Duodenal mucosa (tissue), 2 donors: ENCODE measurements around the gene SKAP1.
"Not testable (repeated sequence)": the region's sequence is repeated elsewhere in the genome, so short reads cannot be mapped to it uniquely, and the experiment has no call there.

ENCODE experiments used
- H3K27ac ChIP-seq: one replicate; pipeline ENCODE4 v1.7.0; 2013; ENCODE audit warnings: low read depth, low read length
- H3K27me3 ChIP-seq, 2 donors: one replicate each; pipeline ENCODE4 v1.7.0; 2013; ENCODE audit warnings: low read length in 2 of 2, control low read depth in 1 of 2; ENCODE audit not compliant: insufficient read depth in 2 of 2, control insufficient read depth in 1 of 2
- H3K36me3 ChIP-seq, 2 donors: one replicate each; pipeline ENCODE4 v1.7.0; 2013; ENCODE audit warnings: low read length in 2 of 2, control low read depth in 1 of 2; ENCODE audit not compliant: insufficient read depth in 2 of 2, control insufficient read depth in 1 of 2
- H3K4me1 ChIP-seq, 2 donors: one replicate each; pipeline ENCODE4 v1.7.0; 2013; ENCODE audit warnings: low read length in 2 of 2, control low read depth in 1 of 2; ENCODE audit not compliant: insufficient read depth in 2 of 2, control insufficient read depth in 1 of 2
- H3K4me3 ChIP-seq, 2 donors: one replicate each; pipeline ENCODE4 v1.7.0; 2013; ENCODE audit warnings: low read length in 2 of 2, low read depth in 1 of 2
- H3K9ac ChIP-seq, 2 donors: one replicate each; pipeline ENCODE4 v1.7.0; 2013; ENCODE audit warnings: low read length in 2 of 2, low read depth in 1 of 2
- H3K9me3 ChIP-seq, 2 donors: one replicate each; pipeline ENCODE4 v1.7.0; 2013; ENCODE audit warnings: low read length in 2 of 2, control low read depth in 1 of 2; ENCODE audit not compliant: control insufficient read depth in 1 of 2

SKAP1 gene

GRCh38 chr17:48438516-48439061, 8.6 kb upstream of the SKAP1 start:
- Histone ChIP-seq H3K27ac (no peak overlapping the region), H3K9me3 (no peaks in the 10 kb centered on the region), H3K4me3 (no peak overlapping the region), H3K36me3 (no peaks in the 10 kb centered on the region), H3K27me3 (peaks cover 9 to 11% of the 10 kb centered on the region in 2 donors), H3K9ac (no peak overlapping the region), H3K4me1 (peaks cover 18 to 25% of the 10 kb centered on the region in 2 donors)

- peaks cover 41 to 45% of the 10 kb centered on the region in 2 donors for H3K27me3 ChIP-seq
- H3K36me3 ChIP-seq: no peaks in the 10 kb centered on the region
- no peak overlapping the region for H3K9ac ChIP-seq
- no peak overlapping the region for H3K4me3 ChIP-seq
- H3K4me1 ChIP-seq: peaks cover 0 to 3% of the 10 kb centered on the region in 2 donors
- no peaks in the 10 kb centered on the region for H3K9me3 ChIP-seq
- no peak overlapping the region for H3K27ac ChIP-seq
Measured at GRCh38 chr17:48433896-48434295, 3.9 kb upstream of the SKAP1 start.

GRCh38 chr17:48432820-48433775, 3.1 kb upstream of the SKAP1 start:
- H3K4me3 ChIP-seq: no peak overlapping the region
- no peak overlapping the region for H3K9ac ChIP-seq
- H3K27ac ChIP-seq: no peak overlapping the region
- H3K4me1 ChIP-seq: no peaks in the 10 kb centered on the region
- H3K27me3 ChIP-seq: peaks cover 42 to 49% of the 10 kb centered on the region in 2 donors
- H3K9me3 ChIP-seq: no peaks in the 10 kb centered on the region
- H3K36me3 ChIP-seq: no peaks in the 10 kb centered on the region

DNA sequence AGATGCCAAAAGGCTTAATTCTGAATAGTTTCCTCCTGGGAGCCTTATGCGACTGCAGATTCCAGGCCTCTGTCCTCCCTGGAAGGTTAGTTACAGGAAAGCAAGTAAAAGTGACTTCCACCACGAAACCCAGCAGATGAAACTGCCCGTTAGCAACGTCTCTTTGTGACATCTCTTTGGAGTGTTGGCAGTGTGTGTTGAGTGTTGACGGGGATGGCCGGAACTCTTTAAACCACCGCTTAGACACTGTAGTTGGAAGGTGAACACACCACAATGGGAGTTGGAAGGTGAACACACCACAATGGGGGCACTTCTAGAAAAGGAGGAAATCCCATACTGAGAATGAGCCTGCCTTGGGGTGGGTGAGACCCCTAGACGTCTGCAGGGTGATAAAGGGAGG, 858 bp downstream of the SKAP1 start:
- peaks cover 0 to 7% of the 10 kb centered on the region in 2 donors for H3K4me1 ChIP-seq
- no peaks in the 10 kb centered on the region for H3K9me3 ChIP-seq
- H3K36me3 ChIP-seq: no peaks in the 10 kb centered on the region
- peak overlapping the region; percentile 52 for H3K27ac ChIP-seq
- peak overlapping the region; percentile 46 to 66 for H3K4me3 ChIP-seq
- peaks cover 42 to 48% of the 10 kb centered on the region in 2 donors for H3K27me3 ChIP-seq
- peak overlapping the region; percentile 15 to 57 for H3K9ac ChIP-seq

DNA sequence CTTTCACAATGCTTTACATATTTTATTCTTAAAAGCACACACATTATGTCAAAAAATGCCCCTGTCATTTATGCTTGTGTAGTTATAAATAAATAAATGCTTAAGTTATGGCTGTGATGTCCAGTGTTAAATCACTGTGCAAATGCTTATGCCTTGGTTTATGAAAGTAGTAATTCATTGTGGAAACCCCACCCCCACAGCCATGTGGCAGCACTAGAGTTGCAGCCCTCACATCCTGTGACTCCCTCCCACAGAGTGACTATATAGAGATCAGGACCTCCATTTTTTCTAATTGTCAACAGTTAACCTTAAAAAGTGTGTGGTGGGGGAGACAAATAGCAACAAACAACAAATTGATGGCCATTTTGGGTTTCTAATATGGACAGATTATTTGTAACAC, 2.4 kb downstream of the SKAP1 start:
- peaks cover 0 to 7% of the 10 kb centered on the region in 2 donors for H3K4me1 ChIP-seq
- no peak overlapping the region for H3K27ac ChIP-seq
- peaks cover 27 to 42% of the 10 kb centered on the region in 2 donors for H3K27me3 ChIP-seq
- H3K4me3 ChIP-seq: no peak overlapping the region
- no peaks in the 10 kb centered on the region for H3K9me3 ChIP-seq
- H3K9ac ChIP-seq: no peak overlapping the region
- no peaks in the 10 kb centered on the region for H3K36me3 ChIP-seq

- Histone ChIP-seq H3K9me3 (no peaks in the 10 kb centered on the region), H3K9ac (no peak overlapping the region), H3K4me3 (no peak overlapping the region), H3K27me3 (peaks cover 26 to 42% of the 10 kb centered on the region in 2 donors), H3K27ac (no peak overlapping the region), H3K36me3 (no peaks in the 10 kb centered on the region), H3K4me1 (peaks cover 0 to 7% of the 10 kb centered on the region in 2 donors)
Measured at GRCh38 chr17:48426761-48427500, 3.1 kb downstream of the SKAP1 start.

GRCh38 chr17:48426019-48426665, 3.9 kb downstream of the SKAP1 start:
- Histone ChIP-seq H3K9me3 (no peaks in the 10 kb centered on the region), H3K4me3 (no peak overlapping the region), H3K36me3 (no peaks in the 10 kb centered on the region), H3K9ac (no peak overlapping the region), H3K4me1 (peaks cover 0 to 7% of the 10 kb centered on the region in 2 donors), H3K27ac (no peak overlapping the region), H3K27me3 (peaks cover 20 to 35% of the 10 kb centered on the region in 2 donors)

DNA sequence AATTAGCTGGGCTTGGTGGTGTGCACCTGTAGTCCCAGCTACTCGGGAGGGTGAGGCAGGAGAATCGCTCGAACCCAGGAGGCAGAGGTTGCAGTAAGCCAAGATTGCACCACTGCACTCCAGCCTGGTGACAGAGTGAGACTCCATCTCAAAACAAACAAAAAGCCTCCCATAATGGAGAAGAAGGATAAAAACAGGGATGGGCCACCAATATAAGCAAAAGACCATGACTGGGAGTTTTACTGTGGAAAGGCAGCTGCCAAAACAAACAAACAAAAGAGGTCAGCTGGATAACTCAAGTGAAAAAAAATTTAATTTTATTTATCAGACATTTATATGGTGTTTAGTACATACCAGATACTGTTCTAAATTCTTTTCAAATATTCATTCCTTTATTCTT, 8.0 kb downstream of the SKAP1 start:
- H3K27ac ChIP-seq, H3K9ac ChIP-seq, H3K27me3 ChIP-seq, H3K36me3 ChIP-seq, H3K4me1 ChIP-seq, H3K9me3 ChIP-seq, H3K4me3 ChIP-seq: not testable (repeated sequence)

DNA sequence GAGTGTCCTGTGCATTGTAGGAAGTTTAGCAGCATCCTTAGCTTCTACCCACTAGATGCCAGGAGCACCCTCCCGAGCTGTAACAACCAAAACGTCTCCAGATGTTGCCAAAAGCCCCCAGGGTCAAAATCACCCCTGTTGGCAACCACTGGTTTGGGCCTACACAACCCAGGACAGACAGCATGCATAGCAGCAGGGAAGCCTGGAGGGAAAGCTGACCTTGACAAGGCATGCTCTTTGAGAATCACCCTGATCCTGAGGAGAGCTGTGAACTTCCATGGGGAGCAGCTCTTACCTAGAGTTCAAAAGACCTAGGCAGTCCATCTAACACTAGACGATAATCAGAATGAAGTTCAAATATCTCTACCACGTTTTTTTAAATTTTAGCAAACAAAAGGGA, 9.2 kb downstream of the SKAP1 start:
- no peaks in the 10 kb centered on the region for H3K9me3 ChIP-seq
- no peak overlapping the region for H3K9ac ChIP-seq
- H3K36me3 ChIP-seq: no peaks in the 10 kb centered on the region
- peaks cover 0 to 1% of the 10 kb centered on the region in 2 donors for H3K27me3 ChIP-seq
- no peak overlapping the region for H3K27ac ChIP-seq
- H3K4me1 ChIP-seq: peaks cover 0 to under 1% of the 10 kb centered on the region in 2 donors
- no peak overlapping the region for H3K4me3 ChIP-seq
